Esophagus squamous epithelium (tissue), 5 donors: ENCODE measurements around the gene MRPL38. TPM values are rescaled to one million over a fixed set of nuclear protein-coding genes. Genes with fewer than 3 reads are reported as not detected.

Experiments
- DNase-seq: peaks from one replicate; lab custom pipeline; 2025; lab: John Stamatoyannopoulos, UW
- H3K27ac ChIP-seq, 4 donors: fragments of 200-600 bp; sonication (generic); one replicate each; pipeline ENCODE4 v1.5.1; 2016 to 2019; ENCODE audit warnings: mild to moderate bottlenecking in 1 of 4
- H3K27me3 ChIP-seq, 4 donors: fragments of 200-600 bp; sonication (generic); 1 replicate in 3 of 4; 2 replicates in 1 of 4; pipeline versions ENCODE4 v1.5.1 to v1.6.0; 2017 to 2021; ENCODE audit warnings: antibody characterized with exemption in 1 of 4
- H3K36me3 ChIP-seq, 3 donors: fragments of 200-600 bp; sonication (generic); one replicate each; pipeline ENCODE4 v1.5.1; 2016 to 2019
- H3K4me1 ChIP-seq, 3 donors: fragments of 200-600 bp; sonication (generic); one replicate each; pipeline ENCODE4 v1.5.1; 2017 to 2019
- H3K4me3 ChIP-seq, 4 donors: fragments of 200-600 bp; sonication (generic); 1 replicate in 3 of 4; 2 replicates in 1 of 4; pipeline ENCODE4 v1.5.1; 2016 to 2019; ENCODE audit warnings: mild to moderate bottlenecking in 2 of 4, moderate library complexity in 1 of 4
- H3K9me3 ChIP-seq, 3 donors: fragments of 200-600 bp; sonication (generic); one replicate each; pipeline ENCODE4 v1.5.1; 2016 to 2019
- POLR2A ChIP-seq, 4 donors: fragments of 450-650 bp; IDR thresholded peaks; one replicate each; pipeline ENCODE4 v1.6.1; 2017; ENCODE audit warnings: antibody characterized with exemption in 4 of 4, mild to moderate bottlenecking in 4 of 4, moderate library complexity in 3 of 4
- WGBS, 2 donors: methylation state at CpG; one replicate each; pipeline ENCODE4 v1.1.5; 2018; 5-methylcytosine and 5-hydroxymethylcytosine counted together
- intact Hi-C: fragments of 100-400 bp; cut with DNase I; formaldehyde crosslinking; loops from one replicate; pipeline ENCODE4 v1.15.0; 2022
- total RNA-seq, 4 donors: library from RNA; depleted of rRNA; stranded (reverse); fragments of >200 nt; gene quantifications; one replicate each; pipeline ENCODE4 v1.1.0, GENCODE V29; 2016
- TF ChIP-seq, protein P1 (sequence below), 6 experiments: fragments of 450-650 bp in 4 of 6; fragments of 200-600 bp in 2 of 6; sonication (generic) in 2 of 6; IDR thresholded peaks; one replicate each; pipeline ENCODE4 v1.5.1; 2016 to 2019; ENCODE audit warnings: antibody characterized with exemption in 6 of 6, mild to moderate bottlenecking in 4 of 6, moderate library complexity in 4 of 6
- donor health status: DM: yes; HTN: yes; CAD: no.

Gene MRPL38
- total RNA-seq, 4 donors from 2014 or later, result 40.2 to 49.2 (median 41.0) TPM

DNA sequence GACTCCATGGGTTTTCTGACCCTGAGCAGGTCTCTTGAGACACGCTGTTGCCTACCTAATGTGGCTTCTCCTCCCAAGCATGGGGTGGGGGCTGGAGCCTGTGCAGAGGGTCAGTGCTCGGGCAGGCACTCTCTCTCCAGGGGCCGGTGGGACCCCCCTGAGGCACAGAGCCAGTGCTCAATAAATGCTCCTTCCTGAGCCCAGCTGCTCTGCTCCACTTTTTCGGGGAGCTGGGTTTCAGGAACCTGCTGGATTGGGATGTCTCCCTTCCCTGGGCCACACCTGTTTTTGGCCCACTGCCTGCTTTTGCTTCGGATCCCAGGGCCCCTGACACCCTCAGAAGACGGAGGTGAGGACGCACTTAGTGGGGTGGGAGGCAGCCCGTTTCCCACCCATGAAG, 6.6 kb downstream of the MRPL38 start:
- no peak for DNase-seq
- H3K9me3 ChIP-seq, result no peaks in the 10 kb centered on the region
- H3K4me1 ChIP-seq, result peaks cover 26 to 53% (median 32%) of the 10 kb centered on the region in 3 donors
- no peak for TF ChIP-seq POLR2A (IDR thresholded peaks at IDR 0.05)
- TF ChIP-seq, protein P1, sequence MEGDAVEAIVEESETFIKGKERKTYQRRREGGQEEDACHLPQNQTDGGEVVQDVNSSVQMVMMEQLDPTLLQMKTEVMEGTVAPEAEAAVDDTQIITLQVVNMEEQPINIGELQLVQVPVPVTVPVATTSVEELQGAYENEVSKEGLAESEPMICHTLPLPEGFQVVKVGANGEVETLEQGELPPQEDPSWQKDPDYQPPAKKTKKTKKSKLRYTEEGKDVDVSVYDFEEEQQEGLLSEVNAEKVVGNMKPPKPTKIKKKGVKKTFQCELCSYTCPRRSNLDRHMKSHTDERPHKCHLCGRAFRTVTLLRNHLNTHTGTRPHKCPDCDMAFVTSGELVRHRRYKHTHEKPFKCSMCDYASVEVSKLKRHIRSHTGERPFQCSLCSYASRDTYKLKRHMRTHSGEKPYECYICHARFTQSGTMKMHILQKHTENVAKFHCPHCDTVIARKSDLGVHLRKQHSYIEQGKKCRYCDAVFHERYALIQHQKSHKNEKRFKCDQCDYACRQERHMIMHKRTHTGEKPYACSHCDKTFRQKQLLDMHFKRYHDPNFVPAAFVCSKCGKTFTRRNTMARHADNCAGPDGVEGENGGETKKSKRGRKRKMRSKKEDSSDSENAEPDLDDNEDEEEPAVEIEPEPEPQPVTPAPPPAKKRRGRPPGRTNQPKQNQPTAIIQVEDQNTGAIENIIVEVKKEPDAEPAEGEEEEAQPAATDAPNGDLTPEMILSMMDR (IDR thresholded peaks at IDR 0.05), result no peak
- intact Hi-C loops, result no loop called here
- H3K36me3 ChIP-seq, result peaks cover 10 to 56% (median 27%) of the 10 kb centered on the region in 3 donors
- WGBS, 2 donors, result 71 to 92% methylated on average over 3 of the region's 8 CpGs
- H3K4me3 ChIP-seq, result no peak overlapping the region
- H3K27ac ChIP-seq, result peak overlapping the region in 2 of 4 donors; percentile 84 to 99
- no peaks in the 10 kb centered on the region for H3K27me3 ChIP-seq

DNA sequence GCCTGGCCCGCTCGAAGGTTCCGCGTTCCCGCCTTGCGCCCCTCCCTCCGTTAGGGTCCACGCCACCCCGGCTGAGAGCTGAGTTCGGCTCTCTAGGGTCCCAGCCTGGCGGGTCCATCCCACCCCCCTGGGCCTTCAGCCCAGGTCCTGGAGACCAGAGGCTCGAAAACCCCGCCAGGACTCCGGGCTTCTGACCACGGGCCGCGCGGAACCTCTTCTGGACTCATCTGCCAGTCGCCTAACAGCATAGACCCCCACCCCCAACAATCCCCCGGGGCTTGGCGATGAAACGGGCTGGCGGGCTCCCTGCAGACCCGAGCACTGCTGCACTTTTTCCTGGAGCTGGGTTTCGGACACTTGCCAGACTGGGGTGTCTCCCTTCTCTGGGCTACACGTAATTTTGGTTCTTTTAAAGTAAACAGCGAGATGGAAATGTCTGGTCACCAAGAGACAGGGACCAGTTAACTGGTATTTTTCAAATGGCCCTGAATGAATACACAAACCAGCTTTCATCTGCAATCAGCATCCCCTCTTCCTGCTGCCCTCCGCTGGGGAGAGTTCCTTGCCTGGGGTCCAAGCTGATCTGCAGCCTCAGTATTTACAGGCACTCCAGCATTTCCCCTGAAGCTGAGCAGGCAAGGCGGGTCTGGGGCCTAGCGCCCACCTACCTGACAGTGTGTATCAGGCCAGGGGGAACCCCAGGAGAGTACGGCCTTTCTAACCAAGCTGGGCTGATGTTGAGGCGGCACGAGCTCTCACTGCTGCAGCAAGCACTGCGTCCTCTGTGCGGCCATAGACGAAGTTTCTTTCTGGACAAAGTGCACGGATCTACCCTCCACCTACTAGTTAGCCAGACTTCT, 7.3 kb downstream of the MRPL38 start:
- Histone ChIP-seq H3K9me3 (no peaks in the 10 kb centered on the region), H3K27ac (peak overlapping the region; percentile 84 to 99 (median 95)), H3K36me3 (peaks cover 10 to 56% (median 29%) of the 10 kb centered on the region in 3 donors), H3K4me1 (peaks cover 25 to 54% (median 32%) of the 10 kb centered on the region in 3 donors), H3K4me3 (peak overlapping the region; percentile 72 to 98 (median 90)), H3K27me3 (no peaks in the 10 kb centered on the region)
- WGBS, 2 donors, result 48 to 76% methylated on average over 8 to 13 of the region's 37 CpGs
- no peak for TF ChIP-seq POLR2A (IDR thresholded peaks at IDR 0.05)
- TF ChIP-seq, protein P1 (IDR thresholded peaks at IDR 0.05), result no peak
- intact Hi-C loops, result no loop called here
- no peak for DNase-seq

DNA sequence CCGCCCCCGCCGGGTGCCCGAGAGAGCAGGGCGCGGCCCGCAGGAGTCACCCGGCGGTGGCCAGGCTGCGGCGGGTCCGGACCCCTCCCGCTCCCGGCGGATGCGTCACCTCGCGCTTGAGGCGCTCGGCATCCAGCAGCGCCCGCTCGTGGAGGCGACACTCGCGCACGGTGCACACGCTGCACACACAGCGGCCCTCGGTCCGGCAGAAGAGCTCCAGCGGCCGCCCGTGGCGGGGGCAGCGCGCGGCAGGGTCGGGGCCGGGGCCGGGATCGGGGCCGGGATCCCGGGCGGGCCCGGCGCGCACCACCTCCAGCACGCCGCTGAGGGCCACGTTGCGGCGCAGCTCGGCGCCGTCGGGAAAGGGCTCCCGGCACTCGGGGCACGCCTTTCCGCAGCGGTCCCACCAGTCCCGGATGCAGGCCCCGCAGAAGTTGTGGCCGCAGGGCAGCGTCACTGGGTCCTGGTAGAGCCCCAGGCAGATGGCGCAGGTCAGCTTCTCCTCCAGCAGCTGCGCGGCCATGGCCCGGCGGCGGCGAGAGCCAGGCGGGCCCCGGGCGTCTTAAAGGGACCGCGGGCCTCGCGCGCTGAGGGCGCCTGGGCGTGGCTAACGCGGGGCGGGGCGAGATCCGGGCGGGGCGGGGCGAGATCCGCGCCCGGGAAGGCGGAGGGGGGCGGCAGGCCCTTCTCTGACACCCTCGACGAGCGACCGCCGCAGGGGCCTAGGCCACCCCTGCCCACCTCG, 8.1 kb downstream of the MRPL38 start, which contains the start of gene TRIM65:
Gene TRIM65 (minus strand): TSS at position 537 of the 745 bp plus-strand sequence. CDS start 14 bp downstream, at position 523.
- peaks cover 25 to 62% (median 32%) of the 10 kb centered on the region in 3 donors for H3K4me1 ChIP-seq
- TF ChIP-seq, protein P1 (IDR thresholded peaks at IDR 0.05), result peak; percentile 24 to 44 (median 33)
- peak in 2 of 4 donors; percentile 59 to 83 for TF ChIP-seq POLR2A (IDR thresholded peaks at IDR 0.05)
- H3K36me3 ChIP-seq, result peaks cover 12 to 56% (median 37%) of the 10 kb centered on the region in 3 donors
- peak within 1 kb of the TSS; percentile 72 to 98 (median 90) for H3K4me3 ChIP-seq
- 0% methylated on average over 10 of the region's 102 CpGs; no CpG with 5 or more reads in 1 of the 2 donors for WGBS, 2 donors
- no peaks in the 10 kb centered on the region for H3K27me3 ChIP-seq
- peak within 1 kb of the TSS; percentile 84 to 99 (median 95) for H3K27ac ChIP-seq
- intact Hi-C loops, result no loop called here
- H3K9me3 ChIP-seq, result no peaks in the 10 kb centered on the region
- DNase-seq, result no peak

DNA sequence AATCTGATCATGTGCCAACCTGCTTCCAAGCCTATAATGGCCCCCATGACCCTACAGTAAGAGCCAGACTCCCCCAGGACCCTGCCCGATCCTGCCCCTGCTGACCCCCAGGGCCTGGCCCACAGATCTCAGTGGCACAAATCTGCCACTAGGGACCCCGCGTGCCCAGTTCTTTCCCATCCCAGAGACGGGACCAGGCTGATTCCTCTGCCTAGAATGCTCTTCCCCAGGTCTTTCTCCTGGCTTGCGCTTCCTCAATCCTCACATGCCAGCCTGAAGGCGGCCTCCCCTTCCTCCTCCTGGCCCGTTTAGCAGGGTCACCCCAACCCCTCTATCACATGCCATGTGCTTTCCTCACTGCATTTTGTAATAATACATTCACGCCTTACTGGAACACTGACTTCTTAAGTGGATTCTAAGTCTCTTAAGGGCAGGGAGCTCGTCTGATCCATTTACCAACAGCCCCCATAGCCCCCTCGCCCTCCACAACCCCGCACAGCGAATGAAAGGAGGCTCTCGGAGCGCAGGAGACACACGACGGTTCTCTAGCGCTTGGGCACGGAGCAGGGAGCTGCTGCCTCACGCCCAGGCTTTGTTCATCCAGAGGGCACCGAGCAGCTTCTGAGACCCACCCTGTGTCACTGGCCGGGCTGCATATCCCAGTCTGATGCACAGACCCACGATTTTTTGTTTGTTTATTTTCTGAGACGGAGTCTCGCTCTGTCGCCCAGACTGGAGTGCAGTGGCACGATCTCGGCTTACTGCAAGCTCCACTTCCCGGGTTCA, 9.1 kb downstream of the MRPL38 start:
- DNase-seq, result no peak
- TF ChIP-seq, protein P1 (IDR thresholded peaks at IDR 0.05), result peak in 4 of 6 experiments; percentile 13 to 47 (median 35)
- no peak for TF ChIP-seq POLR2A (IDR thresholded peaks at IDR 0.05)
- peaks cover 10 to 56% (median 43%) of the 10 kb centered on the region in 3 donors for H3K36me3 ChIP-seq

More for the DNA sequence above, 9.1 kb downstream of the MRPL38 start:
- Histone ChIP-seq H3K4me1 (peaks cover 25 to 62% (median 32%) of the 10 kb centered on the region in 3 donors), H3K27ac (peak overlapping the region; percentile 84 to 99 (median 95)), H3K4me3 (peak overlapping the region; percentile 72 to 98 (median 90)), H3K9me3 (no peaks in the 10 kb centered on the region), H3K27me3 (no peaks in the 10 kb centered on the region)
- intact Hi-C loops, result no loop called here
- 14% methylated on average over 25 to 26 of the region's 28 CpGs for WGBS, 2 donors
